H9 (cell line): Measurements from ENCODE around the gene COL4A1. TPM values are rescaled to one million over a fixed set of nuclear protein-coding genes. Genes with fewer than 3 reads are reported as not detected.
A peak's percentile ranks its signal among the peaks of the same experiment; 100 is the strongest.

ENCODE experiments used
- DNase-seq: peaks from one replicate; pipeline ENCODE4 v3.0.0-alpha.2; 2017
- H2AFZ ChIP-seq: one replicate; pipeline ENCODE4 v1.6.1; 2013; ENCODE audit warnings: mild to moderate bottlenecking, low read length, control low read depth, moderate library complexity
- H2AK5ac ChIP-seq: 2 replicates; pipeline ENCODE4 v1.6.1; 2013; ENCODE audit warnings: low read length, control low read depth, mixed read lengths; ENCODE audit not compliant: insufficient read length
- H2BK120ac ChIP-seq: one replicate; pipeline ENCODE4 v1.6.1; 2013; ENCODE audit warnings: low read depth, mild to moderate bottlenecking, low read length, control low read depth, inconsistent platforms; ENCODE audit not compliant: poor library complexity, severe bottlenecking
- H2BK12ac ChIP-seq: 2 replicates; pipeline ENCODE4 v1.6.1; 2013; ENCODE audit warnings: low read length, control low read depth, mixed read lengths, low read depth; ENCODE audit not compliant: insufficient read length
- H2BK15ac ChIP-seq: 2 replicates; pipeline ENCODE4 v1.6.1; 2013; ENCODE audit warnings: low read depth, low read length, control low read depth
- H2BK20ac ChIP-seq: one replicate; pipeline ENCODE4 v1.6.1; 2013; ENCODE audit warnings: low read depth, mild to moderate bottlenecking, low read length, control low read depth, inconsistent platforms; ENCODE audit not compliant: poor library complexity, severe bottlenecking
- H2BK5ac ChIP-seq: 2 replicates; pipeline ENCODE4 v1.6.1; 2013; ENCODE audit warnings: low read length, control low read depth, mixed read lengths; ENCODE audit not compliant: insufficient read length
- H3K14ac ChIP-seq: 2 replicates; pipeline ENCODE4 v1.6.1; 2013; ENCODE audit warnings: low read length, control low read depth; ENCODE audit not compliant: insufficient read depth
- H3K18ac ChIP-seq: 2 replicates; pipeline ENCODE4 v1.6.1; 2013; ENCODE audit warnings: low read depth, mild to moderate bottlenecking, mixed read lengths, low read length, control low read depth; ENCODE audit not compliant: insufficient read length
- H3K23ac ChIP-seq: 2 replicates; pipeline ENCODE4 v1.6.1; 2013; ENCODE audit warnings: low read length, control low read depth, mixed read lengths, low read depth; ENCODE audit not compliant: insufficient read length
- H3K23me2 ChIP-seq: 2 replicates; pipeline ENCODE4 v1.6.1; 2013; ENCODE audit warnings: low read depth, mild to moderate bottlenecking, mixed read lengths, low read length, control low read depth; ENCODE audit not compliant: insufficient read length, poor library complexity, severe bottlenecking
- H3K27ac ChIP-seq: 2 replicates; pipeline ENCODE4 v1.5.1; 2013; ENCODE audit warnings: low read length, control low read depth, mixed read lengths, low read depth; ENCODE audit not compliant: insufficient read length
- H3K27me3 ChIP-seq: 2 replicates; pipeline ENCODE4 v1.6.1; 2013; ENCODE audit warnings: low read length, control low read depth, inconsistent platforms; ENCODE audit not compliant: insufficient read depth
- H3K4ac ChIP-seq: 2 replicates; pipeline ENCODE4 v1.6.1; 2013; ENCODE audit warnings: low read depth, mild to moderate bottlenecking, control low read depth, inconsistent platforms, low read length, moderate library complexity
- H3K4me1 ChIP-seq: 2 replicates; pipeline ENCODE4 v1.6.1; 2013; ENCODE audit warnings: low read length, control low read depth, inconsistent platforms; ENCODE audit not compliant: insufficient read depth
- H3K4me2 ChIP-seq: 2 replicates; pipeline ENCODE4 v1.6.1; 2013; ENCODE audit warnings: low read length, control low read depth, mixed read lengths; ENCODE audit not compliant: insufficient read length, insufficient read depth
- H3K56ac ChIP-seq: 2 replicates; pipeline ENCODE4 v1.6.1; 2013; ENCODE audit warnings: low read depth, mild to moderate bottlenecking, mixed read lengths, low read length, control low read depth; ENCODE audit not compliant: insufficient read length
- H3K79me1 ChIP-seq: 2 replicates; pipeline ENCODE4 v1.6.1; 2013; ENCODE audit warnings: low read depth, mild to moderate bottlenecking, moderate library complexity, low read length, control low read depth, inconsistent platforms; ENCODE audit not compliant: insufficient read depth, poor library complexity, severe bottlenecking
- H3K79me2 ChIP-seq: 2 replicates; pipeline ENCODE4 v1.6.1; 2013; ENCODE audit warnings: low read length, control low read depth, inconsistent platforms; ENCODE audit not compliant: insufficient read depth
- H3K9ac ChIP-seq: 2 replicates; pipeline ENCODE4 v1.6.1; 2013; ENCODE audit warnings: low read length, control low read depth, mixed read lengths; ENCODE audit not compliant: insufficient read length; ENCODE audit errors: extremely low read depth
- H3K9me3 ChIP-seq: one replicate; pipeline ENCODE4 v1.6.1; 2013; ENCODE audit warnings: low read depth, low read length, inconsistent platforms; ENCODE audit not compliant: control insufficient read depth
- H3T11ph ChIP-seq: one replicate; pipeline ENCODE4 v1.6.1; 2013; ENCODE audit warnings: mild to moderate bottlenecking, low read length, control low read depth, inconsistent platforms
- H4K20me1 ChIP-seq: one replicate; pipeline ENCODE4 v1.6.1; 2013; ENCODE audit not compliant: control insufficient read depth, insufficient read length, insufficient read depth
- H4K5ac ChIP-seq: 2 replicates; pipeline ENCODE4 v1.6.1; 2013; ENCODE audit warnings: low read depth, mild to moderate bottlenecking, mixed read lengths, low read length, control low read depth; ENCODE audit not compliant: insufficient read length
- H4K8ac ChIP-seq: replicated peaks from 2 replicates; pipeline ENCODE4 v1.6.1; 2013; ENCODE audit warnings: low read length, control low read depth, mixed read lengths, low read depth; ENCODE audit not compliant: insufficient read length
- H4K91ac ChIP-seq: 2 replicates; pipeline ENCODE4 v1.6.1; 2013; ENCODE audit warnings: low read depth, mild to moderate bottlenecking, moderate library complexity, mixed read lengths, low read length, control low read depth; ENCODE audit not compliant: insufficient read length
- H3K27ac Mint-ChIP-seq, 3 experiments: 2 replicates in 2 of 3; 3 replicates in 1 of 3; pipeline ENCODE4 v1.8.0; 2020 to 2021; ENCODE audit warnings: mixed read lengths in 3 of 3, mild to moderate bottlenecking in 1 of 3, moderate library complexity in 1 of 3
- H3K27me3 Mint-ChIP-seq: 2 replicates; pipeline ENCODE4 v1.8.0; 2021; ENCODE audit warnings: low read depth, mild to moderate bottlenecking, moderate library complexity, mixed read lengths
- H3K36me3 Mint-ChIP-seq, 3 experiments: 2 replicates in 2 of 3; 3 replicates in 1 of 3; pipeline ENCODE4 v1.8.0; 2020 to 2021; ENCODE audit warnings: low read depth in 3 of 3, mixed read lengths in 3 of 3; ENCODE audit not compliant: insufficient read depth in 1 of 3
- H3K4me1 Mint-ChIP-seq, 2 experiments: 2 replicates each; pipeline ENCODE4 v1.8.0; 2020; ENCODE audit warnings: mixed read lengths in 2 of 2
- H3K4me3 Mint-ChIP-seq, 2 experiments: 2 replicates in 1 of 2; 3 replicates in 1 of 2; pipeline ENCODE4 v1.8.0; 2020 to 2021; ENCODE audit warnings: mild to moderate bottlenecking in 2 of 2, mixed read lengths in 2 of 2, moderate library complexity in 1 of 2
- H3K9me3 Mint-ChIP-seq, 2 experiments: 2 replicates in 1 of 2; 3 replicates in 1 of 2; pipeline ENCODE4 v1.8.0; 2020; ENCODE audit warnings: mild to moderate bottlenecking in 2 of 2, mixed read lengths in 2 of 2, moderate library complexity in 1 of 2
- WGBS: extraction: QIAGEN DNeasy Blood & Tissue Kit; methylation state at CpG from one replicate; pipeline ENCODE4 v1.1.7; 2013; ENCODE audit warnings: missing lambda C conversion rate, low lambda C conversion rate, mixed read lengths; ENCODE audit not compliant: insufficient read length; ENCODE audit errors: extremely low coverage; 5-methylcytosine and 5-hydroxymethylcytosine counted together
- total RNA-seq: library from RNA; stranded (reverse); gene quantifications from 2 replicates; pipeline ENCODE4 v1.2.1, GENCODE V29; 2021
- TF ChIP-seq, protein P1 (sequence below): fragments of 200-600 bp; sonication (generic); conservative IDR thresholded peaks from 3 replicates; pipeline ENCODE4 v1.8.0; 2021; ENCODE audit warnings: antibody characterized with exemption, mild to moderate bottlenecking

The COL4A1 gene
- total RNA-seq, 1 experiment from 2014 or later, result 73.1 TPM

DNA sequence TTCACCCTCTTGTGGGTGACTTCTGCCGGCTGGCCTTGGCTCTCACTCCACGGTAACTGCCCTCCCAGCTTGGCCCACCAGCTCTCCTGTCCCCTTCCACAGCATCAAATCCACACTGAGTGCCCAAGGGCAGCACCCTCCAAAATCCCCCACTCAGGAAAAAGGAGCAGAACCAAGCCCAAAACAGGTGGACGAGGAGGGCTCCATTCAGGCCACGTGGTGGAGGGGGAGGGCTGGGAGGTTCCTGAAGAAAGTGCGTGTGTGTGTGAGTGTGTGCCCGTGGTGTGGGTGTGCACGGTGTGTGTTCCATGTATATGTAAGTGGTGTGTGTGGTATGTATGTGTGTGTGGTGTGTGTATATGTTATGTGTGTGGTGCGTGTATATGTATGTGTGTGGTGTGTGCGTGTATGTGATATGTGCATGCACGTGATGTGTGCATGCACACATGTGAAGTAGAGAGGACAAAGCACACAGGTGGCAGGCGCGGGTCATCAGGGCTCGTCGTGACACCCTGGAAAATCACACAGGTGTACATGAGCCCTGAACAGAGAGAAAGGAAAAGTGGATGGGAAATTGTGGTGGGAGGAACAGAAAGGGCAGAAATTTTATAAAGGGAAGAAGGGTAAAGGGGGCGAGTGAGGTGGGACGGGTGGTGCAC is 76.9 kb downstream of the COL4A1 start:
- H3K9me3 ChIP-seq, result no peaks in the 10 kb centered on the region
- H3K4me2 ChIP-seq, result no peak overlapping the region
- H2BK12ac ChIP-seq, result no peak overlapping the region
- H2AFZ ChIP-seq, result no peak overlapping the region
- no peak overlapping the region for H2BK120ac ChIP-seq
- H3K4me1 ChIP-seq, result no peaks in the 10 kb centered on the region; the same call in 1 of the 2 replicates
- DNase-seq, result no peak
- H3K9ac ChIP-seq, result no peak overlapping the region
- no peak overlapping the region for H4K91ac ChIP-seq
- no peaks in the 10 kb centered on the region for H3K23me2 ChIP-seq
- no peaks in the 10 kb centered on the region for H3K9me3 Mint-ChIP-seq
- H3K27ac ChIP-seq, result no peak overlapping the region
- H2BK5ac ChIP-seq, result no peak overlapping the region
- H3K56ac ChIP-seq, result no peak overlapping the region
- peak overlapping the region in 1 of 3 experiments; percentile 79; a peak in 3 of 7 replicates for H3K27ac Mint-ChIP-seq
- TF ChIP-seq, protein P1, sequence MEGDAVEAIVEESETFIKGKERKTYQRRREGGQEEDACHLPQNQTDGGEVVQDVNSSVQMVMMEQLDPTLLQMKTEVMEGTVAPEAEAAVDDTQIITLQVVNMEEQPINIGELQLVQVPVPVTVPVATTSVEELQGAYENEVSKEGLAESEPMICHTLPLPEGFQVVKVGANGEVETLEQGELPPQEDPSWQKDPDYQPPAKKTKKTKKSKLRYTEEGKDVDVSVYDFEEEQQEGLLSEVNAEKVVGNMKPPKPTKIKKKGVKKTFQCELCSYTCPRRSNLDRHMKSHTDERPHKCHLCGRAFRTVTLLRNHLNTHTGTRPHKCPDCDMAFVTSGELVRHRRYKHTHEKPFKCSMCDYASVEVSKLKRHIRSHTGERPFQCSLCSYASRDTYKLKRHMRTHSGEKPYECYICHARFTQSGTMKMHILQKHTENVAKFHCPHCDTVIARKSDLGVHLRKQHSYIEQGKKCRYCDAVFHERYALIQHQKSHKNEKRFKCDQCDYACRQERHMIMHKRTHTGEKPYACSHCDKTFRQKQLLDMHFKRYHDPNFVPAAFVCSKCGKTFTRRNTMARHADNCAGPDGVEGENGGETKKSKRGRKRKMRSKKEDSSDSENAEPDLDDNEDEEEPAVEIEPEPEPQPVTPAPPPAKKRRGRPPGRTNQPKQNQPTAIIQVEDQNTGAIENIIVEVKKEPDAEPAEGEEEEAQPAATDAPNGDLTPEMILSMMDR, result no peak
- H3K4ac ChIP-seq, result no peak overlapping the region
- peaks cover 0 to 10% of the 10 kb centered on the region in 2 experiments; a peak in 2 of 4 replicates for H3K4me1 Mint-ChIP-seq
- H3K14ac ChIP-seq, result no peak overlapping the region
- WGBS, result 100% methylated on average over 2 of the region's 16 CpGs
- no peaks in the 10 kb centered on the region for H3K79me1 ChIP-seq
- no peak overlapping the region for H3K23ac ChIP-seq
- H2BK20ac ChIP-seq, result no peak overlapping the region
- H3K18ac ChIP-seq, result no peak overlapping the region
- H4K5ac ChIP-seq, result no peak overlapping the region
- no peak overlapping the region for H3T11ph ChIP-seq
- no peaks in the 10 kb centered on the region for H4K20me1 ChIP-seq
- H2BK15ac ChIP-seq, result no peak overlapping the region
- H4K8ac ChIP-seq, result no peak overlapping the region
- H2AK5ac ChIP-seq, result no peak overlapping the region
- no peaks in the 10 kb centered on the region for H3K36me3 Mint-ChIP-seq
- H3K27me3 Mint-ChIP-seq, result no peaks in the 10 kb centered on the region
- no peaks in the 10 kb centered on the region for H3K27me3 ChIP-seq
- no peaks in the 10 kb centered on the region for H3K79me2 ChIP-seq
- H3K4me3 Mint-ChIP-seq, result no peak overlapping the region
